Endothelial cell of umbilical vein (primary cell): ENCODE results near the gene UNKL. TPM values are rescaled to one million over a fixed set of nuclear protein-coding genes. Genes with fewer than 3 reads are reported as not detected.

Experiments
- BruUV-seq: library from RNA; stranded (reverse); fragments of 400-500 nt; replicated peaks from 2 replicates; lab custom pipeline; 2021; lab: Mats Ljungman, UMichigan
- CTCF ChIA-PET: fragments of 300-600, 350-600 bp; sonication (Branson Sonifier 250); formaldehyde crosslinking; loops from one replicate; lab custom pipeline; 2021; ENCODE audit warnings: antibody characterized with exemption, inconsistent platforms; lab: Charles Lee
- POLR2A ChIA-PET: fragments of 300-600, 350-600 bp; sonication (Branson Sonifier 250); formaldehyde crosslinking; loops from one replicate; lab custom pipeline; 2021; ENCODE audit warnings: antibody characterized with exemption, inconsistent platforms; lab: Charles Lee
- DNase-seq: peaks from one replicate; pipeline ENCODE4 v3.0.0-alpha.2; 2011; ENCODE audit warnings: low read depth, low spot score
- FAIRE-seq: peaks from 2 replicates; lab custom pipeline; 2011; peaks lifted over from hg19 to GRCh38; lab: Jason Lieb, UNC
- H2AFZ ChIP-seq: 2 replicates; pipeline ENCODE4 v1.6.0; 2012; ENCODE audit warnings: low read depth, low read length, control low read depth, inconsistent platforms
- H3K27ac ChIP-seq: 2 replicates; pipeline ENCODE4 v1.5.1; 2011; ENCODE audit warnings: low read depth, mild to moderate bottlenecking, control low read depth, low read length, moderate library complexity; ENCODE audit not compliant: insufficient read depth
- H3K27me3 ChIP-seq, 2 experiments: 2 replicates each; pipeline versions ENCODE4 v1.6.0 to v1.6.1; 2011; ENCODE audit warnings: low read length in 2 of 2, mixed read lengths in 1 of 2; ENCODE audit not compliant: control insufficient read depth in 2 of 2, insufficient read depth in 2 of 2
- H3K36me3 ChIP-seq, 2 experiments: 2 replicates in 1 of 2; 3 replicates in 1 of 2; pipeline ENCODE4 v1.5.1; 2011; ENCODE audit warnings: low read length in 2 of 2, mild to moderate bottlenecking in 1 of 2, moderate library complexity in 1 of 2; ENCODE audit not compliant: control insufficient read depth in 2 of 2, insufficient read depth in 2 of 2; ENCODE audit errors: extremely low read depth in 1 of 2
- H3K4me1 ChIP-seq: 3 replicates; pipeline ENCODE4 v1.5.1; 2011; ENCODE audit warnings: mild to moderate bottlenecking, low read length; ENCODE audit not compliant: control insufficient read depth, insufficient read depth; ENCODE audit errors: extremely low read depth
- H3K4me2 ChIP-seq: 2 replicates; pipeline ENCODE4 v1.6.1; 2011; ENCODE audit warnings: low read length, control low read depth, mixed read lengths; ENCODE audit not compliant: insufficient read depth
- H3K4me3 ChIP-seq, 3 experiments: fragments of 200-600 bp in 1 of 3; sonication (generic), shearing (Covaris generic) in 1 of 3; replicated peaks in 1 of 3; 2 replicates each; pipeline ENCODE4 v1.5.1; 2011 to 2016; ENCODE audit warnings: control low read depth in 3 of 3, low read length in 3 of 3, mild to moderate bottlenecking in 2 of 3, inconsistent platforms in 1 of 3, low read depth in 1 of 3, moderate library complexity in 1 of 3; ENCODE audit not compliant: insufficient read depth in 1 of 3
- H3K79me2 ChIP-seq: 2 replicates; pipeline ENCODE4 v1.6.0; 2012; ENCODE audit warnings: low read length, inconsistent platforms; ENCODE audit not compliant: control insufficient read depth, insufficient read depth
- H3K9ac ChIP-seq: replicated peaks from 2 replicates; pipeline ENCODE3; 2011; ENCODE audit warnings: low read length, control low read depth; ENCODE audit not compliant: insufficient read depth; ENCODE audit errors: extremely low read depth
- H3K9me1 ChIP-seq: replicated peaks from 3 replicates; pipeline ENCODE4 v1.6.0; 2011; ENCODE audit warnings: mild to moderate bottlenecking, low read length; ENCODE audit not compliant: control insufficient read depth, insufficient read depth; ENCODE audit errors: extremely low read depth
- H3K9me3 ChIP-seq: replicated peaks from 2 replicates; pipeline ENCODE4 v1.5.1; 2012; ENCODE audit warnings: low read length, inconsistent platforms; ENCODE audit not compliant: control insufficient read depth, insufficient read depth
- H4K20me1 ChIP-seq: replicated peaks from 2 replicates; pipeline ENCODE3; 2011; ENCODE audit warnings: mild to moderate bottlenecking, low read length; ENCODE audit not compliant: control insufficient read depth, insufficient read depth; ENCODE audit errors: extremely low read depth
- CTCF ChIP-seq, 2 donors: IDR thresholded peaks; 1 replicate in 1 of 2; 2 replicates in 1 of 2; pipeline ENCODE4 v1.5.1; 2011; ENCODE audit warnings: low read length in 2 of 2, mild to moderate bottlenecking in 2 of 2, moderate library complexity in 2 of 2, control low read depth in 1 of 2, inconsistent platforms in 1 of 2, low read depth in 1 of 2; ENCODE audit not compliant: insufficient read depth in 1 of 2; ENCODE audit errors: extremely low read depth in 1 of 2
- EZH2 ChIP-seq: IDR thresholded peaks from 2 replicates; pipeline ENCODE4 v1.6.1; 2012; ENCODE audit warnings: borderline replicate concordance, low read depth, mild to moderate bottlenecking, moderate library complexity, low read length, inconsistent platforms; ENCODE audit not compliant: severe bottlenecking
- FOS ChIP-seq: IDR thresholded peaks from 2 replicates; pipeline ENCODE4 v1.6.1; 2011; ENCODE audit warnings: mild to moderate bottlenecking, low read length, moderate library complexity, borderline replicate concordance; ENCODE audit not compliant: insufficient read depth
- GATA2 ChIP-seq: IDR thresholded peaks from 2 replicates; pipeline ENCODE4 v1.7.0; 2011; ENCODE audit warnings: low read depth, mild to moderate bottlenecking, moderate library complexity, mixed read lengths, low read length; ENCODE audit not compliant: insufficient read length, insufficient read depth
- JUN ChIP-seq: IDR thresholded peaks from 2 replicates; pipeline ENCODE4 v1.6.1; 2011; ENCODE audit warnings: borderline replicate concordance, low read depth; ENCODE audit not compliant: insufficient read length, insufficient read depth
- MAX ChIP-seq: IDR thresholded peaks from 2 replicates; pipeline ENCODE4 v1.6.1; 2011; ENCODE audit not compliant: insufficient read depth, insufficient read length
- MYC ChIP-seq: IDR thresholded peaks from one replicate; pipeline ENCODE4 v1.6.1; 2011; ENCODE audit warnings: mild to moderate bottlenecking, low read depth, low read length
- POLR2A ChIP-seq: IDR thresholded peaks from 2 replicates; pipeline ENCODE4 v1.6.1; 2012; ENCODE audit warnings: low read depth, mild to moderate bottlenecking, control low read depth, low read length
- POLR2AphosphoS5 ChIP-seq: IDR thresholded peaks from 2 replicates; pipeline ENCODE4 v1.6.1; 2012; ENCODE audit warnings: low read depth, mild to moderate bottlenecking, control low read depth, low read length, moderate library complexity; ENCODE audit not compliant: insufficient read depth
- dilution Hi-C: fragments of 300-500 bp; cut with MboI; formaldehyde crosslinking; loops from one replicate; pipeline ENCODE4 v1.15.0; 2019; ENCODE audit warnings: low sequenced_read_pairs; ENCODE audit not compliant: extremely low pct_ligation_motif_present
- intact Hi-C: fragments of 100-400 bp; cut with micrococcal nuclease; formaldehyde crosslinking; loops from one replicate; pipeline ENCODE4 v1.10.0; 2022
- polyA plus RNA-seq, 4 experiments: library from polyadenylated mRNA; depleted of rRNA in 3 of 4; stranded (reverse) in 3 of 4; unstranded in 1 of 4; fragments of >200 nt; gene quantifications; 2 replicates each; pipeline versions ENCODE4 v1.2.1 to v1.2.3, GENCODE V29; 2011 to 2012; ENCODE audit warnings: missing spikeins in 1 of 4
- total RNA-seq: library from RNA; stranded (reverse); gene quantifications from 2 replicates; pipeline ENCODE4 v1.2.3, GENCODE V29; 2021

Gene UNKL
- total and polyA plus RNA-seq, 2 donors (not counting 3 experiments of a cell fraction or from before 2014, with no cell fraction given): 17.1 to 32.8 TPM

- intact Hi-C loops: no loop called here
- no TSS peak for BruUV-seq
- no peaks in the 10 kb centered on the region for H3K79me2 ChIP-seq
- TF ChIP-seq FOS: no peak
- no peak for TF ChIP-seq GATA2
- no peak for TF ChIP-seq POLR2AphosphoS5
- TF ChIP-seq MYC: no peak
- TF ChIP-seq CTCF (IDR thresholded peaks at IDR 0.05; ENCODE audit: extremely low read depth in 1 of 2, insufficient read depth in 1 of 2, low read depth in 1 of 2, low read length in 2 of 2): no peak
- no peak for TF ChIP-seq POLR2A
- no peak for TF ChIP-seq EZH2
- no peak for TF ChIP-seq JUN
- TF ChIP-seq MAX: no peak
- POLR2A ChIA-PET: no interaction called here
- no peaks in the 10 kb centered on the region for H3K9me1 ChIP-seq
- no peak overlapping the region for H3K4me2 ChIP-seq
- no peak overlapping the region for H3K27ac ChIP-seq
- H3K36me3 ChIP-seq: peaks cover 9 to 28% of the 10 kb centered on the region in 2 experiments
- H2AFZ ChIP-seq: no peak overlapping the region
- H4K20me1 ChIP-seq: no peaks in the 10 kb centered on the region
- dilution Hi-C loops: no loop called here
- CTCF ChIA-PET: no interaction called here
- DNase-seq (no peak), FAIRE-seq (no peak)
- H3K9ac ChIP-seq: no peak overlapping the region
- no peak overlapping the region for H3K4me3 ChIP-seq
- H3K9me3 ChIP-seq: no peaks in the 10 kb centered on the region
- H3K4me1 ChIP-seq: no peaks in the 10 kb centered on the region
- no peaks in the 10 kb centered on the region for H3K27me3 ChIP-seq
These were observed 46.9 kb downstream of the UNKL start for GRCh38 chr16:1367486-1368174.
